Activated CD8-positive, alpha-beta memory T cell treated with anti-CD3 and anti-CD28 coated beads, Interleukin-2, amount 50 U/mL, for 24 hours (primary cell): ENCODE measurements around the gene STOML2.
"Not testable (repeated sequence)": the region's sequence is repeated elsewhere in the genome, so short reads cannot be mapped to it uniquely, and the experiment has no call there.

Experiments used
- DNase-seq: peaks from one replicate; pipeline ENCODE4 v3.0.0-alpha.2; 2020; ENCODE audit errors: extremely low read depth

STOML2 gene

GRCh38 chr9:35102769-35103659 is at the start of gene STOML2:
STOML2 (minus strand) TSS chr9:35103131; CDS start chr9:35103094, 37 bp downstream.
- DNase-seq, result peak; percentile 89

- not testable (repeated sequence) for DNase-seq
Observed at GRCh38 chr9:35147941-35148563, 45.1 kb upstream of the STOML2 start.

GRCh38 chr9:35142037-35142436 is 39.1 kb upstream of the STOML2 start:
- DNase-seq, result no peak

- no peak for DNase-seq
Observed at GRCh38 chr9:35140093-35140492, 37.2 kb upstream of the STOML2 start.

- DNase-seq, result no peak
Observed at GRCh38 chr9:35136866-35137265, 33.9 kb upstream of the STOML2 start.

- DNase-seq, result no peak
Observed at GRCh38 chr9:35135988-35136387, 33.1 kb upstream of the STOML2 start.

- no peak for DNase-seq
Observed at GRCh38 chr9:35134920-35135319, 32.0 kb upstream of the STOML2 start.

GRCh38 chr9:35116898-35117551 is 14.1 kb upstream of the STOML2 start:
- peak; percentile 69 for DNase-seq

- DNase-seq, result no peak
Observed at GRCh38 chr9:35116539-35116897, 13.6 kb upstream of the STOML2 start.

- peak; percentile 87 for DNase-seq
Observed at GRCh38 chr9:35115680-35116538, 13.0 kb upstream of the STOML2 start, which contains the start of gene ATOSB. ATOSB (minus strand) TSS chr9:35115862; CDS start chr9:35108274, 7,588 bp downstream.

- DNase-seq, result no peak
Observed at GRCh38 chr9:35114840-35115628, 12.1 kb upstream of the STOML2 start.

- DNase-seq, result peak; percentile 43
Observed at GRCh38 chr9:35114113-35114839, 11.3 kb upstream of the STOML2 start.

GRCh38 chr9:35112257-35113020 is 9.5 kb upstream of the STOML2 start:
- no peak for DNase-seq

GRCh38 chr9:35111001-35111933 is 8.3 kb upstream of the STOML2 start:
- peak; percentile 92 for DNase-seq

GRCh38 chr9:35110327-35110761 is 7.4 kb upstream of the STOML2 start:
- no peak for DNase-seq

GRCh38 chr9:35108946-35109575 is 6.1 kb upstream of the STOML2 start:
- DNase-seq, result no peak

- no peak for DNase-seq
Observed at GRCh38 chr9:35108461-35108860, 5.5 kb upstream of the STOML2 start.
